ENCODE measurements around the gene TMEM38B. TPM values are rescaled to one million over a fixed set of nuclear protein-coding genes. Genes with fewer than 3 reads are reported as not detected.

The TMEM38B gene
- total and polyA plus RNA-seq, 2 of the 8 experiments (the other 6 are each of a cell fraction or from before 2014, with no cell fraction given) = 10.6 to 12.4 TPM

DNA sequence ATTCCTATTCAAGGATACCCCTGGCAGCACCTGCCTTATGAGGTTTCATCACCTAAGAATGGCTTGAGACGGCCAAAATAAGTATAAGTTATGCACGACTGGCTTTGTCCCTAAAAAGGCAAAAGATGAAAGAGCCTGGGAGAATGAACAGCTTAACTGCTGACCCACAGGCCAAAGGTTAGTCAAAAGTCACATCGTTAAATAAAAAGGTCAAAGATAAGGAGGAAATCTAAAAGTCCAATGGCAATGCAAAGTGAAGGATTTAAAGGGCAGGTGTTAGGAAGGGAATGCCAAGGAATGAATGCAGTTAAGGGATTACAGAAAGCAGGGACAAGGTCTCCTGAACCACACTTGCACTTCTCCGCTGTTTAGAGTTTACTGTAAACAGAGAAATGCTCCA lies 26.5 kb upstream of the TMEM38B start:
- ChIA-PET CTCF (ENCODE audit: partially characterized antibody) (interaction anchor here (1.9 to 2.3 kb wide), 2 partner anchors 30 to 85 kb away, joined by 4 to 6 read pairs; no protein-coding TSS in a partner anchor), POLR2A (ENCODE audit: partially characterized antibody) (no interaction called here)
- Histone ChIP-seq H3K23me2 (ENCODE audit: low read depth, low read length) (no peaks in the 10 kb centered on the region), H2BK120ac (replicated peaks; ENCODE audit: low read depth, low read length) (no peak overlapping the region), H3K4me3 (ENCODE audit: extremely low read depth in 1 of 4, insufficient read depth in 2 of 4, low read depth in 3 of 4, low read length in 4 of 4) (no peak overlapping the region), H3K23ac (ENCODE audit: insufficient read length) (no peak overlapping the region), H2BK12ac (ENCODE audit: low read depth, low read length) (no peak overlapping the region), H3K56ac (replicated peaks; ENCODE audit: insufficient read length, low read depth, low read length) (no peak overlapping the region), H4K8ac (ENCODE audit: extremely low read depth, insufficient read depth, low read length) (no peak overlapping the region), H3K18ac (ENCODE audit: extremely low read depth, low read length) (no peak overlapping the region), H3K79me1 (ENCODE audit: low read depth, low read length) (no peaks in the 10 kb centered on the region), H3K27ac (ENCODE audit: low read depth, low read length) (no peak overlapping the region), H4K20me1 (replicated peaks in 1 of 2; ENCODE audit: control insufficient read depth in 1 of 2, insufficient read depth in 2 of 2, low read length in 2 of 2) (no peaks in the 10 kb centered on the region), H2BK15ac (ENCODE audit: low read length) (no peak overlapping the region), H3K4me1 (replicated peaks in 1 of 4; ENCODE audit: control insufficient read depth in 3 of 4, insufficient read depth in 4 of 4, low read length in 3 of 4) (no peaks in the 10 kb centered on the region), H2BK20ac (ENCODE audit: low read length) (no peak overlapping the region), H2AFZ (ENCODE audit: low read length) (no peak overlapping the region), H3K9ac (replicated peaks in 1 of 4; ENCODE audit: extremely low read depth in 1 of 4, low read depth in 3 of 4, low read length in 3 of 4) (no peak overlapping the region), H3K9me3 (ENCODE audit: insufficient read depth in 2 of 2, low read depth in 1 of 2, low read length in 1 of 2) (no peaks in the 10 kb centered on the region), H3K36me3 (ENCODE audit: control insufficient read depth in 2 of 4, insufficient read depth in 4 of 4, low read length in 3 of 4) (no peaks in the 10 kb centered on the region), H3K79me2 (ENCODE audit: control insufficient read depth in 1 of 2, insufficient read depth in 2 of 2, low read length in 2 of 2) (no peaks in the 10 kb centered on the region), H3K4ac (replicated peaks; ENCODE audit: insufficient read length, low read depth, low read length) (no peak overlapping the region), H3K27me3 (replicated peaks in 1 of 4; ENCODE audit: control insufficient read depth in 3 of 4, extremely low read depth in 1 of 4, insufficient read depth in 3 of 4, low read length in 3 of 4) (no peaks in the 10 kb centered on the region), H4K5ac (ENCODE audit: insufficient read length, low read depth, low read length) (no peak overlapping the region), H2AK5ac (ENCODE audit: low read depth, low read length) (no peak overlapping the region), H4K91ac (replicated peaks; ENCODE audit: insufficient read length, low read length) (no peak overlapping the region), H2BK5ac (ENCODE audit: low read depth, low read length) (no peak overlapping the region), H3K4me2 (ENCODE audit: insufficient read depth in 1 of 2, low read depth in 2 of 2, low read length in 2 of 2) (no peak overlapping the region), H3K14ac (ENCODE audit: insufficient read length) (no peak overlapping the region)
- 92% methylated on average over 4 of the region's 4 CpGs; no CpG with 5 or more reads in 1 of the 2 experiments for WGBS, 2 experiments (ENCODE audit: extremely low coverage in 1 of 2, insufficient coverage in 1 of 2, insufficient read length in 1 of 2, insufficient replicate concordance in 2 of 2, low coverage in 1 of 2, low lambda C conversion rate in 2 of 2, missing lambda C conversion rate in 1 of 2)
- FAIRE-seq = no peak
- no peak for DNase-seq (ENCODE audit: low read depth in 1 of 2, low spot score in 2 of 2)
- TF ChIP-seq KDM1A (IDR thresholded peaks at IDR 0.05; ENCODE audit: borderline replicate concordance, low read length) = no peak
- no peak for TF ChIP-seq RXRA (IDR thresholded peaks at IDR 0.05; ENCODE audit: insufficient read depth, low read depth, low read length)
- TF ChIP-seq, protein P1, sequence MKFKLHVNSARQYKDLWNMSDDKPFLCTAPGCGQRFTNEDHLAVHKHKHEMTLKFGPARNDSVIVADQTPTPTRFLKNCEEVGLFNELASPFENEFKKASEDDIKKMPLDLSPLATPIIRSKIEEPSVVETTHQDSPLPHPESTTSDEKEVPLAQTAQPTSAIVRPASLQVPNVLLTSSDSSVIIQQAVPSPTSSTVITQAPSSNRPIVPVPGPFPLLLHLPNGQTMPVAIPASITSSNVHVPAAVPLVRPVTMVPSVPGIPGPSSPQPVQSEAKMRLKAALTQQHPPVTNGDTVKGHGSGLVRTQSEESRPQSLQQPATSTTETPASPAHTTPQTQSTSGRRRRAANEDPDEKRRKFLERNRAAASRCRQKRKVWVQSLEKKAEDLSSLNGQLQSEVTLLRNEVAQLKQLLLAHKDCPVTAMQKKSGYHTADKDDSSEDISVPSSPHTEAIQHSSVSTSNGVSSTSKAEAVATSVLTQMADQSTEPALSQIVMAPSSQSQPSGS (IDR thresholded peaks at IDR 0.05; ENCODE audit: low read length) = no peak
- no peak for TF ChIP-seq CHD2 (IDR thresholded peaks at IDR 0.05; ENCODE audit: low read length)
- TF ChIP-seq MAFK (IDR thresholded peaks at IDR 0.05; ENCODE audit: low read depth, low read length) = no peak
- no peak for TF ChIP-seq SP2 (IDR thresholded peaks at IDR 0.05; ENCODE audit: low read length)
- TF ChIP-seq TEAD4 (IDR thresholded peaks at IDR 0.05; ENCODE audit: low read depth, low read length) = no peak
- TF ChIP-seq BCL11A (IDR thresholded peaks at IDR 0.05; ENCODE audit: low read depth in 2 of 2, low read length in 2 of 2) = no peak
- no peak for TF ChIP-seq EZH2 (IDR thresholded peaks at IDR 0.05; ENCODE audit: low read depth, low read length, severe bottlenecking)
- TF ChIP-seq TAF7 (optimal IDR thresholded peaks at IDR 0.05; ENCODE audit: borderline replicate concordance, low read depth, low read length) = no peak
- no peak for TF ChIP-seq SP1 (IDR thresholded peaks at IDR 0.05; ENCODE audit: low read depth, low read length)
- TF ChIP-seq, protein P2, sequence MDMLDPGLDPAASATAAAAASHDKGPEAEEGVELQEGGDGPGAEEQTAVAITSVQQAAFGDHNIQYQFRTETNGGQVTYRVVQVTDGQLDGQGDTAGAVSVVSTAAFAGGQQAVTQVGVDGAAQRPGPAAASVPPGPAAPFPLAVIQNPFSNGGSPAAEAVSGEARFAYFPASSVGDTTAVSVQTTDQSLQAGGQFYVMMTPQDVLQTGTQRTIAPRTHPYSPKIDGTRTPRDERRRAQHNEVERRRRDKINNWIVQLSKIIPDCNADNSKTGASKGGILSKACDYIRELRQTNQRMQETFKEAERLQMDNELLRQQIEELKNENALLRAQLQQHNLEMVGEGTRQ (IDR thresholded peaks at IDR 0.05; ENCODE audit: low read length) = no peak
- TF ChIP-seq BACH1 (IDR thresholded peaks at IDR 0.05; ENCODE audit: low read length) = no peak
